Measurements from ENCODE around the gene ZNF438. TPM values are rescaled to one million over a fixed set of nuclear protein-coding genes. Genes with fewer than 3 reads are reported as not detected.
"Not testable (repeated sequence)": the region's sequence is repeated elsewhere in the genome, so short reads cannot be mapped to it uniquely, and the experiment has no call there.

The ZNF438 gene
- total RNA-seq, 1 donor, result 8.0 TPM

GRCh38 chr10:30963992-30964930 is 67.4 kb downstream of the ZNF438 start:
- TF ChIP-seq CTCF (IDR thresholded peaks at IDR 0.05; ENCODE audit: insufficient read depth, low read length), result no peak
- DNase-seq (ENCODE audit: low read depth), result no peak
- H3K4me3 ChIP-seq (ENCODE audit: low read depth, low read length), result no peak overlapping the region

DNA sequence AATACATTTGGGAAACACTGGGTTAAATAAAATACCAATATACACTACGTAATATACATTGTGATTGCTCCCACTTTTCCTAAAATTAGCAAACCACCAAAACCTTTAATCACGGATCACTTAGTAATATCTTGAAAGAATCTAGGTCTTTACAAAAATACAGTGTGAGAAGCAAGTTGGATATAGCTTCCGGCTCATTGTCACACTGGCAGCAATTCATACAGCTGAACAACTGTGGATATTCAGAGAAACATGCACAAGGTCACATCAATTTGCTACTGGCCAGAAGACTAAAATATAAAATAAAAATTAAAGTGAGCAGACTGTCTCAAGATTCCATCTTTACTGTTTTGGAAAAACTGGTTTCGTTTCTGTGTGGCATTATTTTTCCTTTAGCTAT is 69.1 kb downstream of the ZNF438 start:
- no peak for TF ChIP-seq CTCF (IDR thresholded peaks at IDR 0.05; ENCODE audit: insufficient read depth, low read length)
- H3K4me3 ChIP-seq (ENCODE audit: low read depth, low read length), result no peak overlapping the region

DNA sequence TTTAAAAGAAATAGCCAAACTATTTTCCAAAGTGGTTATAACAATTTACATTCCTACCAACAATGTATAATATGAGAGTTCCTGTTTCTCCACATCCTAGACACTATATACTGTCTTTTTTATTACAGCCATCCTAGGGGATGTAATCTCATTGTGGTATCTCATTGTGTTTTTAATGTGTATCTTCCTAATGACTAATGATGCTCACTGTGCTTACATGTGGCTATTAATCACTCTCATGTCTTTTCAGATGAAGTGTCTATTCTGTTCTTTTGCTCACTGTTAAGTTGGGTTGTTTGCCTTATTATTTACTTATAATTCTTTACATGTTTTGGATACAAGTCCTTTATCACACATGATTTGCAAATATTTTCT is 71.8 kb downstream of the ZNF438 start:
- no peak for DNase-seq (ENCODE audit: low read depth)
- TF ChIP-seq CTCF (IDR thresholded peaks at IDR 0.05; ENCODE audit: insufficient read depth, low read length), result no peak

More for the DNA sequence above, 69.1 kb downstream of the ZNF438 start:
- DNase-seq (ENCODE audit: low read depth), result no peak

DNA sequence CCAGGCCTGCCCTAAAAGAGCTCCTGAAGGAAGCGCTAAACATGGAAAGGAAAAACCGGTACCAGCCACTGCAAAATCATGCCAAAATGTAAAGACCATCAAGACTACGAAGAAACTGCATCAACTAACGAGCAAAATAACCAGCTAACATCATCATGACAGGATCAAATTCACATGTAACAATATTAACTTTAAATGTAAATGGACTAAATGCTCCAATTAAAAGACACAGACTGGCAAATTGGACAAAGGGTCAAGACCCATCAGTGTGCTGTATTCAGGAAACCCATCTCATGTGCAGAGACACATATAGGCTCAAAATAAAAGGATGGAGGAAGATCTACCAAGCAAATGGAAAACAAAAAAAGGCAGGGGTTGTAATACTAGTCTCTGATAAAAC is 82.4 kb downstream of the ZNF438 start:
- not testable (repeated sequence) for DNase-seq (ENCODE audit: low read depth); H3K4me3 ChIP-seq (ENCODE audit: low read depth, low read length)

More for the DNA sequence above, 71.8 kb downstream of the ZNF438 start:
- H3K4me3 ChIP-seq (ENCODE audit: low read depth, low read length), result no peak overlapping the region

DNA sequence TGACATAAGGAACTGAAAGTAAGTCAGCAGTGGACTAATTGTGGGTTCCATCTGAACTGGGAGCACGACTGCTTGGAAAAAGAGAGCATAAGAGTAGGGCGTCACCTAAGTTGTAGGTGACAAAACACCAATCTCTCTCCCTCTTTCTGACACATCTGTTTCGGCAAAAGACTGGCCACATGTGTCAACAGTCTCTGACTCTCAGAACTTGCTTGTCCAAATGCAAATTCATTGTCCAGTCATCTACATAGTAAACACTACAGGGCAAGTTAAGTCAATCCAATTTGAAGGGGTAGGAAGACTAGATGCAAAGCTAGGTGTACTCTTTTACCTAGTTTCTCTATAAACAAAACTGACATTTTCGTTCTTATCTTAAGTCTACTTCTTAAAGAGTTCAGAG is 87.7 kb downstream of the ZNF438 start:
- TF ChIP-seq CTCF (IDR thresholded peaks at IDR 0.05; ENCODE audit: insufficient read depth, low read length), result no peak
- H3K4me3 ChIP-seq (ENCODE audit: low read depth, low read length), result no peak overlapping the region
- no peak for DNase-seq (ENCODE audit: low read depth)

- no peak for TF ChIP-seq CTCF (IDR thresholded peaks at IDR 0.05; ENCODE audit: insufficient read depth, low read length)
- no peak for DNase-seq (ENCODE audit: low read depth)
- no peak overlapping the region for H3K4me3 ChIP-seq (ENCODE audit: low read depth, low read length)
Measured at GRCh38 chr10:30943451-30943850, 88.2 kb downstream of the ZNF438 start.

DNA sequence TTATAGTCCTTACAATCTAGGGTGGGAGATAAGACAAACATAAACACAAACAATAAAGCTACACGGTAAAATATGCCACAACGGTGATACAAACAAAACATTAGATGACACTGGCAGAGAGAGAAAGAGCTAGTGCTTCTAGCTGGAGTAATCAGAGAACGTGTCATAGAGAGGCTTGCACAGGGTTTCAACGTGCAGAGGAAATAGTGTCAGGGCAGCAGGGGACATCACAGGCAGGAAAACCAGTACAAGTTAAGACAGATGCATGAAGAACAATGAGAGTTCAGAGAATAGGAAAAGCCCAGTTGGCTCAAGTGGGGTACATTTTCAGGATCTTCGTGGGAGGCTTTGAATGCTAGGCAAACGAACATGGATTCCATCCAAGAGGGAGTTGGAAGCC is 91.4 kb downstream of the ZNF438 start:
- TF ChIP-seq CTCF (IDR thresholded peaks at IDR 0.05; ENCODE audit: insufficient read depth, low read length), result no peak
- no peak overlapping the region for H3K4me3 ChIP-seq (ENCODE audit: low read depth, low read length)
- DNase-seq (ENCODE audit: low read depth), result no peak
